GM18517 (cell line): Measurements from ENCODE around the gene TLCD3A.
"Not testable (repeated sequence)": the region's sequence is repeated elsewhere in the genome, so short reads cannot be mapped to it uniquely, and the experiment has no call there.

ENCODE experiments used
- ATAC-seq: cut with Tn5 transposase; IDR thresholded peaks from one replicate; pipeline ENCODE4 v1.9.1; 2021; ENCODE audit warnings: mild to moderate bottlenecking, moderate library complexity; ENCODE audit not compliant: unreplicated experiment

Gene TLCD3A

GRCh38 chr17:732067-732901 is at the start of gene TLCD3A:
Gene TLCD3A, plus strand, starts transcription at chr17:732596. Its CDS starts 52 bp downstream, at chr17:732648.
- no peak for ATAC-seq

DNA sequence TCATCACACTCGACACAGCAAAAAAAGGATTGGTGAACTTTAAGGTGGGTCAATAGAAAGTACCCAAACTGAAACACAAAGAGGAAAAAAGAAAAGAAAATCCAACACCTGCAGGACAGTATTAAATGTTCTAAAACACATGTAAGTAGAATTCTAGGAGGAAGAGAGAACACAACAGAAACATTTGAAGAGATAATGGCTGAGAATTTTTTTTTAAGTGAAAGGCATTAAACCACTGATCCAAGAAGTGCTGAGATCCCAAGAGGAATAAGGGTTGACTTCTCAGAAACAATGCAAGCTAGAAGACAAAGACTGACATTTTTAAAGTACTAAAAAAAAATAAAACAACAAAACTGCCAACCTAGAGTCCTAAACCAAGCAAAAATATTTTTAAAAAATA is 49.4 kb upstream of the TLCD3A start:
- ATAC-seq: no peak

DNA sequence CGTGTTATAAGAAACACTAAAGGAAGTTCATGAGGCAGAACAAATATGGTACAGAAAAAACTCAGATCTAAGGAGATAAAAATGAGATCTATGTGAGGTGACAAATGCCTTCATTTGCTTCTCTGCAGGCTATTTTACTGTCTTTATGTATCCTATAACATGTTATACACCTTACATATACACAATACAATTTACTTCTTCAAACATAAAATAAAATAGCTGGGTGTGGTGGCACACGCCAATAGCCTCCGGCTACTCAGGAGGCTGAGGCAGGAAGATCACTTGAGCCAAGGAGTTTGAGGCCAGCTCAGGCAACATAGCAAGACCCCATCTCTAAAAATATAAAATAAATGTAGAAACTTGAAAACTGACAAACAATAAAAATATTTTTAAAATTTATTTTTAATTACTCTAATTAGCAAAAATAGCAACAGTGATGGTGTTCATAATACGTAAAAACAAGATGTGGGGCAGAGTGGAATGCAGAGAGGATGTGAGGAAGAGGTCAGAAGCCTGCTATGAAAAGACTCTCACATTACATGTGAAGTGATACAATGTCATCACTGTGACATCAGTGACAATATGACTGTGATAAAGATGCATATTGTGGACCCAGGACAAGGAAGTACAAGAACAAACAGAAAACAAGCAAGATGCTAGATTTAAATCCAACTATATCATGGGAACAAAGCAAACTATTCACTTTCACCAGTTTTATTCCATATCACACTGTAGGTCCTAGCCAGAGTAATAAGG is 48.7 kb upstream of the TLCD3A start:
- no peak for ATAC-seq

- ATAC-seq: no peak
Observed at GRCh38 chr17:685006-685405, 47.4 kb upstream of the TLCD3A start.

GRCh38 chr17:688100-688989 is 44.1 kb upstream of the TLCD3A start:
- ATAC-seq: no peak

- no peak for ATAC-seq
Observed at GRCh38 chr17:689556-690275, 42.7 kb upstream of the TLCD3A start.

- ATAC-seq: no peak
Observed at GRCh38 chr17:690361-690760, 42.0 kb upstream of the TLCD3A start.

- ATAC-seq: no peak
Observed at GRCh38 chr17:691423-691822, 41.0 kb upstream of the TLCD3A start.

GRCh38 chr17:692116-692515 is 40.3 kb upstream of the TLCD3A start:
- ATAC-seq: no peak

DNA sequence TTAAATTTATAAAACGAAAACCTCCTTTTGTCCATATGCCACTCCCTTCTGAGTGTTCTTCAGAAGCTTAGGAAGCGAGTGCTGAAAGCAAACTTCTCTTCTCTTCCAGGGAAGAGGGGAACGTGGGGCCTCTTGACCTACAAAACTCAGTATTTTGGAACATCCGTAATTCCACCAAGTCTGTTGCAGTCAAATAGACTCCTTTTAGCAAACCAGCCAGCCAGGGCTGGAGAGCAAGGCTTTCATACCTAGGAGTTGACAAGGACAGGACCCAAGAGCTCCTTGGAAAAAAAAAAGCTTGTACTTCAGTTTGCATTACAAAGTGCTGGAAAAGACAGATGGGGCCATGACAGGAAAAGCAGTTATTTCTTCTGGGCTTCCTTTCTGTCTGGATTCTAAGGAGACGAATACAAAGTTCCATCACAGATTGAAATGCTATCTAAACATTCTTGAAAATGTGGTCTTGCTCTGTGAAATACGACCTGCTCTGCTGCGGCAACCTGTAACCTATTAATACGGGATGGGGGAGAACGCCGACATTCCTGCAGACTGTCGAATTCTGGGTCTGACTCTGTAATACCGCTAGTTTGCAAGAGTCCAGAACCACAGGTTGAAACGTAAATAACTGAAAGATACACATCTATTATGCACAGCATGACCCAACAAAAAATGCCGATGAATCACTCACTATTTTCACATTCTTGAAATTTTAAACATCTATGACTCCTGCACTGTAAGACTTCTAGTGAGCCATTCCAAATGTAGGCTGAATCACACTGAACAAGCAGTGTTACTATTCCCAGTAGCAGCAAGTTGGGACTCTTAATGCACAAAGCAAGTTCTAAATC is 38.4 kb upstream of the TLCD3A start:
- no peak for ATAC-seq

- no peak for ATAC-seq
Observed at GRCh38 chr17:696369-696768, 36.0 kb upstream of the TLCD3A start.

- ATAC-seq: no peak
Observed at GRCh38 chr17:697682-698081, 34.7 kb upstream of the TLCD3A start.

DNA sequence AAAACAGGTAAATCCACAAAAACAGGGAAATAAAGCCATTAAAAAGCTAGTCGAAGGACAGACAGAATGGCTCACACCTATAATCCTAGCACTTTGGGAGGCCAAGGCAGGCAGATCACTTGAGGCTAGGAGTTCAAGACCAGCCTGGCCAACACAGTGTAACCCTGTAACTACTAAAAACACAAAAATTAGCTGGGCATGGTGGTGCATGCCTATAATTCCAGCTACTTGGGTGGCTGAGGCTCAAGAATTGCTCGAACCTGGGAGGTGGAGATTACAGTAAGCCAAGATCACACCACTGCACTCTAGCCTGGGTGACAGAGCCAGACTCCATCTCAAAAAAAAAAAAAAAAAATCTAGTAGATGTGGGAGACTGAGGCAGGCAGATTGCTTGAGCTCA is 34.3 kb upstream of the TLCD3A start:
- ATAC-seq: not testable (repeated sequence)

DNA sequence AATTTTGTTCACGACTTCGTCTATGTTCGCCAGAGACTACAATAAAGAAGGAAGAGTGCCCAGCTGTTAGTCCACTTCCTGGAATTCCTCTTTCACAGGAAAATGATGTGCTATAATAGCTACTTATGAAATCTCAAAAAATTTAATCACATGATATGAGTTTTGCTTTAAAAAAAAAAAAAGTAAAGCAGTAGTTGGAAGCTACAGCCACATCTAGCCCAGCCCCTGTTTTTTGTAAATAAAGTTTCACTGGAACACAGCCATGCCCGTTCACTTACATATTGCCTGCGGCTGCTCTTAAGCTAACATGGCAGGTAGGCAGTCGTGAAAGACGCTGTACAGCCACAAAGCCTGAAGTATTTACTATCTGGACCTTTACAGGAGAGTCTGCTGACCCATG is 33.1 kb upstream of the TLCD3A start:
- ATAC-seq: no peak

- no peak for ATAC-seq
Observed at GRCh38 chr17:700504-701094, 31.8 kb upstream of the TLCD3A start.

DNA sequence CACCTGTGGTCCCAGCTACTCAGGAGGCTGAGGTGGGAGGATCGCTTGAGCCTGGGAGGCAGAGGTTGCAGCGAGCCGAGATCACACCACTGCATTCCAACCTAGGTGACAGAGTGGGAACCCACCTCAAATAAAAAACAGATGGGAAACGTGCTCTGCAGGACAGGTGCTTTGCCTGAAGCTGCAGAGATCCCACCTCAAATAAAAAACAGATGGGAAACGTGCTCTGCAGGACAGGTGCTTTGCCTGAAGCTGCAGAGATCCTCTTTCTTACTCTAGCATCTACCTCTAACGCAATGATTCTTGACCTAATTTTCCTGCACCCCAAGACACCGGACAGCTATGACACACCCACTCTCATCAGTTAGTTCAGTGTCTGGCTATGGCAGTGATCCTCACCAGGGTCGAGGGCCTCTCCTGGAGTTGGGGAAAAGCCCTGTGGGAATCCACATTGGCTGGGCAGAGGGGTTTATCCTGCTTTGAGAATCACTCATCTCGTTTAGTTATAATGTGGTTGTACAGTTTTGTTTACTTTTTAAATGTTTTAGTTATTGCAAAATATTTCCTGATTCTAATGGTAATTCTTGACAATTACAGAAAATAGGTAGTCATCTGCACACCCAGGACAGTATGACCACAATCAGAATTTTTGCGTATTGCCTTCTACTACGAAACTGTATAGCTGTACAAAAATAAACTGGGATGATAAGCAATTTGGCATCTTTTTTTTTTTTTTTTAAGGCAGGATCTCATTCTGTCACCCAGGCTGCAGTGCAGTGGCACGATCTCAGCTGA is 29.1 kb upstream of the TLCD3A start:
- ATAC-seq: no peak

DNA sequence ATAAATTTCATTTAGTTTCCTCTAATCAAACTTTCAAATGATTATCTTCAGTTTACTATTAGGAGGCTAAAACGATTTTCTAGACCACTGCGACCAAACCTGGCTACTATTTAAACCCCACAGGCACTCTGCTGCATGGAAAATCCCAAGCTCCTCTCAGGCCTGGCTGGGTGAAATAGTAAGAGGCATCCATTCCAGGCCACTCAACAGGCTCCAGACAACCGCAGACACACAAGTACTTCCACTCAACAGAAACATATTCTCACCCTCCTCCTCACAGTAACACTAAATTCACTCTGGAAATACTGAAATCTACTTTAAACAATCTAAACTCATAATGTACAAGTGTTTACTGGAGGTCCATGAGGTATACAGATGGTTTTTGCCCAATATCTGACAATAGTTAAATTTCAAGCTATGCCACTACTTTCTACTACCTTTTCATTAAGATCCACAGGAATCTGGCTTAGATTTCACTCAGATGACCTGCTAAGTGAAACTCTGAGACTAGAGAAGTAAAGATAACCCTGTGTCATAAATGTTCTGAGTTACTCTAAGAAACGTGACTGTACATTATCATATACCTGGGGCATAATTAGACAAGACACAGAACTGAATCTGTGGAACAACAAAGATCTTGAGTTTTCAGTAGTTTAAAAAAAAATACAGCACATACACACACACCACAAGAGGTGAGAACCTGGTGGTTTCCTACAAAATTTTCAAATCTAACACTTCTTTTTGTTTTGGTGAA is 28.1 kb upstream of the TLCD3A start:
- ATAC-seq: no peak

GRCh38 chr17:705011-705410 is 27.4 kb upstream of the TLCD3A start:
- no peak for ATAC-seq
